ENCODE measurements around the gene DGKD. TPM values are rescaled to one million over a fixed set of nuclear protein-coding genes. Genes with fewer than 3 reads are reported as not detected.
A peak's percentile ranks its signal among the peaks of the same experiment; 100 is the strongest.

Gene DGKD
- total RNA-seq, 1 donor from 2014 or later, result 86.7 TPM

- Histone ChIP-seq H3K27me3 (no peaks in the 10 kb centered on the region), H3K27ac (peak overlapping the region; percentile 53), H3K4me3 (no peak overlapping the region), H3K4me1 (peaks cover 41% of the 10 kb centered on the region), H3K9me3 (no peaks in the 10 kb centered on the region), H3K36me3 (no peaks in the 10 kb centered on the region)
- TF ChIP-seq CTCF (IDR thresholded peaks at IDR 0.05), result no peak
- DNase-seq (no peak), ATAC-seq (no peak)
- intact Hi-C loops (cut with DNase I), result no loop called here
These were observed 60.0 kb downstream of the DGKD start for GRCh38 chr2:233414273-233414654.

- ATAC-seq, result peak; percentile 67
- Histone ChIP-seq H3K4me1 (peaks cover 43% of the 10 kb centered on the region), H3K27ac (peak overlapping the region; percentile 53), H3K27me3 (no peaks in the 10 kb centered on the region), H3K36me3 (no peaks in the 10 kb centered on the region), H3K9me3 (no peaks in the 10 kb centered on the region), H3K4me3 (no peak overlapping the region)
- TF ChIP-seq CTCF (IDR thresholded peaks at IDR 0.05), result no peak
- DNase-seq, result no peak
- intact Hi-C loops (cut with DNase I), result no loop called here
These were observed 60.7 kb downstream of the DGKD start for GRCh38 chr2:233414777-233415570.

GRCh38 chr2:233416199-233416598, 61.9 kb downstream of the DGKD start:
- intact Hi-C loops (cut with DNase I), result no loop called here
- DNase-seq, result no peak
- H3K4me3 ChIP-seq, result no peak overlapping the region

GRCh38 chr2:233416706-233417105, 62.4 kb downstream of the DGKD start:
- Histone ChIP-seq H3K27me3 (no peaks in the 10 kb centered on the region), H3K4me3 (no peak overlapping the region), H3K9me3 (no peaks in the 10 kb centered on the region), H3K36me3 (no peaks in the 10 kb centered on the region), H3K4me1 (peaks cover 49% of the 10 kb centered on the region), H3K27ac (peak overlapping the region; percentile 2)
- intact Hi-C loops (cut with DNase I), result no loop called here
- TF ChIP-seq CTCF (IDR thresholded peaks at IDR 0.05), result no peak
- no peak for ATAC-seq
- no peak for DNase-seq

More at GRCh38 chr2:233416199-233416598, 61.9 kb downstream of the DGKD start:
- Histone ChIP-seq H3K36me3 (no peaks in the 10 kb centered on the region), H3K9me3 (no peaks in the 10 kb centered on the region), H3K27me3 (no peaks in the 10 kb centered on the region), H3K4me1 (peaks cover 44% of the 10 kb centered on the region), H3K27ac (no peak overlapping the region)
- ATAC-seq, result no peak
- TF ChIP-seq CTCF (IDR thresholded peaks at IDR 0.05), result no peak

- Histone ChIP-seq H3K27ac (no peak overlapping the region), H3K4me1 (peaks cover 49% of the 10 kb centered on the region), H3K27me3 (no peaks in the 10 kb centered on the region), H3K9me3 (no peaks in the 10 kb centered on the region), H3K4me3 (no peak overlapping the region), H3K36me3 (no peaks in the 10 kb centered on the region)
- DNase-seq (no peak), ATAC-seq (no peak)
- TF ChIP-seq CTCF (IDR thresholded peaks at IDR 0.05), result no peak
- intact Hi-C loops (cut with DNase I), result no loop called here
These were observed 63.0 kb downstream of the DGKD start for GRCh38 chr2:233417282-233417681.
